Measurements from ENCODE around the gene TBC1D2.
"Not testable (repeated sequence)": the region's sequence is repeated elsewhere in the genome, so short reads cannot be mapped to it uniquely, and the experiment has no call there.

TBC1D2 gene

GRCh38 chr9:98255578-98256296 is at the start of gene TBC1D2:
TSS of gene TBC1D2 (minus strand) at chr9:98255649. CDS start at chr9:98255541, 108 bp downstream.
- peak; percentile 96 for DNase-seq (ENCODE audit: low read depth)

GRCh38 chr9:98304381-98304780 is 48.9 kb upstream of the TBC1D2 start:
- no peak for DNase-seq (ENCODE audit: low read depth)

- DNase-seq (ENCODE audit: low read depth): no peak
Observed at GRCh38 chr9:98303633-98304125, 48.2 kb upstream of the TBC1D2 start.

- DNase-seq (ENCODE audit: low read depth): no peak
Observed at GRCh38 chr9:98302938-98303632, 47.6 kb upstream of the TBC1D2 start.

- no peak for DNase-seq (ENCODE audit: low read depth)
Observed at GRCh38 chr9:98302150-98302549, 46.7 kb upstream of the TBC1D2 start.

- DNase-seq (ENCODE audit: low read depth): no peak
Observed at GRCh38 chr9:98300611-98301010, 45.2 kb upstream of the TBC1D2 start.

GRCh38 chr9:98298476-98298875 is 43.0 kb upstream of the TBC1D2 start:
- no peak for DNase-seq (ENCODE audit: low read depth)

- no peak for DNase-seq (ENCODE audit: low read depth)
Observed at GRCh38 chr9:98295824-98296223, 40.4 kb upstream of the TBC1D2 start.

GRCh38 chr9:98291820-98292219 is 36.4 kb upstream of the TBC1D2 start:
- DNase-seq (ENCODE audit: low read depth): no peak

GRCh38 chr9:98290411-98290810 is 35.0 kb upstream of the TBC1D2 start:
- DNase-seq (ENCODE audit: low read depth): no peak

- no peak for DNase-seq (ENCODE audit: low read depth)
Observed at GRCh38 chr9:98289614-98290201, 34.3 kb upstream of the TBC1D2 start.

- no peak for DNase-seq (ENCODE audit: low read depth)
Observed at GRCh38 chr9:98288881-98289280, 33.4 kb upstream of the TBC1D2 start.

- DNase-seq (ENCODE audit: low read depth): no peak
Observed at GRCh38 chr9:98287384-98287783, 31.9 kb upstream of the TBC1D2 start.

- no peak for DNase-seq (ENCODE audit: low read depth)
Observed at GRCh38 chr9:98285446-98285845, 30.0 kb upstream of the TBC1D2 start.

GRCh38 chr9:98284754-98285153 is 29.3 kb upstream of the TBC1D2 start:
- DNase-seq (ENCODE audit: low read depth): no peak

- DNase-seq (ENCODE audit: low read depth): not testable (repeated sequence)
Observed at GRCh38 chr9:98283143-98283542, 27.7 kb upstream of the TBC1D2 start.

- DNase-seq (ENCODE audit: low read depth): no peak
Observed at GRCh38 chr9:98281281-98281680, 25.8 kb upstream of the TBC1D2 start.

GRCh38 chr9:98280574-98280973 is 25.1 kb upstream of the TBC1D2 start:
- DNase-seq (ENCODE audit: low read depth): no peak

- DNase-seq (ENCODE audit: low read depth): no peak
Observed at GRCh38 chr9:98280162-98280561, 24.7 kb upstream of the TBC1D2 start.

GRCh38 chr9:98276907-98277469 is 21.5 kb upstream of the TBC1D2 start:
- no peak for DNase-seq (ENCODE audit: low read depth)

GRCh38 chr9:98275159-98275558 is 19.7 kb upstream of the TBC1D2 start:
- DNase-seq (ENCODE audit: low read depth): no peak

GRCh38 chr9:98272083-98272482 is 16.6 kb upstream of the TBC1D2 start:
- DNase-seq (ENCODE audit: low read depth): no peak

GRCh38 chr9:98271479-98271878 is 16.0 kb upstream of the TBC1D2 start:
- DNase-seq (ENCODE audit: low read depth): no peak
